NCI-H1436 treated with DMSO at 0.1 percent for 48 hours (cell line): ENCODE results near the gene SIPA1L3.
"Not testable (repeated sequence)": the region's sequence is repeated elsewhere in the genome, so short reads cannot be mapped to it uniquely, and the experiment has no call there.

Experiments used
- DNase-seq: peaks from one replicate; lab custom pipeline; 2025; lab: John Stamatoyannopoulos, UW

The SIPA1L3 gene

GRCh38 chr19:37906869-37907734 lies at the start of gene SIPA1L3:
SIPA1L3 (plus strand) TSS chr19:37907208; CDS start chr19:38081566, 174,358 bp downstream.
- peak; percentile 86 for DNase-seq

GRCh38 chr19:37864501-37864900 lies 42.5 kb upstream of the SIPA1L3 start:
- no peak for DNase-seq

GRCh38 chr19:37865930-37866329 lies 41.1 kb upstream of the SIPA1L3 start:
- not testable (repeated sequence) for DNase-seq

- no peak for DNase-seq
Measured at GRCh38 chr19:37867831-37868230, 39.2 kb upstream of the SIPA1L3 start.

GRCh38 chr19:37869766-37870340 lies 37.2 kb upstream of the SIPA1L3 start:
- no peak for DNase-seq

- DNase-seq = no peak
Measured at GRCh38 chr19:37872383-37872782, 34.6 kb upstream of the SIPA1L3 start.

- DNase-seq = no peak
Measured at GRCh38 chr19:37874784-37875183, 32.2 kb upstream of the SIPA1L3 start.

GRCh38 chr19:37876032-37876431 lies 31.0 kb upstream of the SIPA1L3 start:
- DNase-seq = no peak

- DNase-seq = no peak
Measured at GRCh38 chr19:37877147-37877546, 29.9 kb upstream of the SIPA1L3 start.

- no peak for DNase-seq
Measured at GRCh38 chr19:37885392-37885791, 21.6 kb upstream of the SIPA1L3 start.

GRCh38 chr19:37886571-37886970 lies 20.4 kb upstream of the SIPA1L3 start:
- DNase-seq = no peak

GRCh38 chr19:37893845-37894575 lies 13.0 kb upstream of the SIPA1L3 start:
- no peak for DNase-seq

- no peak for DNase-seq
Measured at GRCh38 chr19:37896180-37896579, 10.8 kb upstream of the SIPA1L3 start.

- no peak for DNase-seq
Measured at GRCh38 chr19:37899453-37899852, 7.6 kb upstream of the SIPA1L3 start.

- no peak for DNase-seq
Measured at GRCh38 chr19:37899966-37900365, 7.0 kb upstream of the SIPA1L3 start.

- DNase-seq = no peak
Measured at GRCh38 chr19:37902668-37903067, 4.3 kb upstream of the SIPA1L3 start.

- no peak for DNase-seq
Measured at GRCh38 chr19:37903096-37903495, 3.9 kb upstream of the SIPA1L3 start.

GRCh38 chr19:37905946-37906868 lies 801 bp upstream of the SIPA1L3 start, which contains the start of gene WDR87:
WDR87 (minus strand) TSS chr19:37906594; CDS start chr19:37898239, 8,355 bp downstream.
- no peak for DNase-seq

- no peak for DNase-seq
Measured at GRCh38 chr19:37907735-37908455, 887 bp downstream of the SIPA1L3 start.

GRCh38 chr19:37909661-37910199 lies 2.7 kb downstream of the SIPA1L3 start:
- DNase-seq = no peak

GRCh38 chr19:37914908-37915307 lies 7.9 kb downstream of the SIPA1L3 start:
- no peak for DNase-seq
